AG10803 (cell line): Measurements from ENCODE around the gene PCDHGC4.

Source experiments
- DNase-seq: peaks from one replicate; pipeline ENCODE4 v3.0.0; 2010; ENCODE audit warnings: low read depth
- H3K4me3 ChIP-seq: 2 replicates; pipeline ENCODE4 v1.5.1; 2011; ENCODE audit warnings: mild to moderate bottlenecking, low read length, control low read depth
- CTCF ChIP-seq: conservative IDR thresholded peaks from 2 replicates; pipeline ENCODE4 v1.5.1; 2011; ENCODE audit warnings: mild to moderate bottlenecking, low read length, control low read depth, inconsistent platforms

Gene PCDHGC4

GRCh38 chr5:141496038-141496437 lies 11.2 kb downstream of the PCDHGC4 start:
- no peak for TF ChIP-seq CTCF
- DNase-seq, result no peak
- no peak overlapping the region for H3K4me3 ChIP-seq

GRCh38 chr5:141501761-141502160 lies 16.9 kb downstream of the PCDHGC4 start:
- H3K4me3 ChIP-seq, result no peak overlapping the region
- TF ChIP-seq CTCF, result no peak
- no peak for DNase-seq

- H3K4me3 ChIP-seq, result no peak overlapping the region
- TF ChIP-seq CTCF, result no peak
- no peak for DNase-seq
Measured at GRCh38 chr5:141503681-141504080, 18.9 kb downstream of the PCDHGC4 start.

- no peak for DNase-seq
- H3K4me3 ChIP-seq, result no peak overlapping the region
- TF ChIP-seq CTCF, result no peak
Measured at GRCh38 chr5:141504216-141504615, 19.4 kb downstream of the PCDHGC4 start.

- no peak overlapping the region for H3K4me3 ChIP-seq
- DNase-seq, result no peak
- TF ChIP-seq CTCF, result no peak
Measured at GRCh38 chr5:141506381-141507155, 21.7 kb downstream of the PCDHGC4 start.

- DNase-seq, result peak; percentile 91
- no peak for TF ChIP-seq CTCF
- H3K4me3 ChIP-seq, result peak overlapping the region; percentile 52
Measured at GRCh38 chr5:141507387-141508091, 22.7 kb downstream of the PCDHGC4 start.

GRCh38 chr5:141508440-141508797 lies 23.6 kb downstream of the PCDHGC4 start:
- DNase-seq, result no peak
- H3K4me3 ChIP-seq, result peak overlapping the region; percentile 52

More at GRCh38 chr5:141508440-141508797, 23.6 kb downstream of the PCDHGC4 start:
- no peak for TF ChIP-seq CTCF
